NCI-H1417 (cell line): Measurements from ENCODE around the gene METTL26.

Experiments used
- DNase-seq, 3 experiments: peaks; one replicate each; lab custom pipeline; 2025; lab: John Stamatoyannopoulos, UW

METTL26 gene

DNA sequence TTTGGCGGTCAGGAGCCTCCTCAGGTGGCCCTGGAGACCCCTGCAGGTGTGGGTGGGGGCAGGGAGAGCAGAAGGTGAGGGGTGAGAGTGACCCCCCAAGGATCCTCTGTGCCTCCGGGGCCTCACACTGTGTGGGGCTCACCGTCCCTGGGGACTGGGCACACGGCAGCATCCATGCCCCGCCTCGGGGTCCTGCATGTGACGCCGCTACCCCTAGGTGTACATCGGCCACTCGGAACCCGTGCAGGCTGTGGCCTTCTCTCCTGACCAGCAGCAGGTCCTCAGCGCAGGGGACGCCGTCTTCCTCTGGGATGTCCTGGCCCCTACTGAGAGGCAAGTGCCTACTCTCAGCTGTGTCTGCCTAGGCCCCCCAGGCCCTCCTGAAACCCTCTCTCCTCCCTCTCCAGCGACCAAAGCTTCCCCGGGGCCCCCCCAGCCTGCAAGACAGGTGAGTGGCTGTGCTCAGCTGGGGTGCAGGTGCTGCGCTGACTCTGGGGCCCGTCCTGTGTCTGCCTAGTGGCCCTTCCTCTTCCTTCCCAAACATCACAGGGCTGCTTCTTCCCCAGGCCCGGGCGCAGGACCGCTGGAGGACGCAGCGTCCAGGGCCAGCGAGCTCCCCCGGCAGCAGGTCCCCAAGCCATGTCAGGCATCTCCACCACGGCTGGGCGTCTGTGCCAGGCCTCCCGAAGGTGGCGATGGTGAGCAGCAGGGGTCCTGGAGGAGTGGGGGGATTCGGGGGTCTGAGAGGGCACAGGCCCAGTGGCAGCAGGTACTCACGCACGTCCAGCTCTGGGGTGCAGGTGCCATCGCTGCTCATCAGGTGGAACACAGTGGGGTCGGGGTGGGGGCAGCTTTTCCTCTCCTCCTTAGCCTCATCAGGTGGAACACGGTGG is 22.8 kb upstream of the METTL26 start:
- DNase-seq: no peak

- DNase-seq: no peak
These were observed 21.4 kb upstream of the METTL26 start for GRCh38 chr16:657487-657886.

- no peak for DNase-seq
These were observed 17.9 kb upstream of the METTL26 start for GRCh38 chr16:654034-654433.

DNA sequence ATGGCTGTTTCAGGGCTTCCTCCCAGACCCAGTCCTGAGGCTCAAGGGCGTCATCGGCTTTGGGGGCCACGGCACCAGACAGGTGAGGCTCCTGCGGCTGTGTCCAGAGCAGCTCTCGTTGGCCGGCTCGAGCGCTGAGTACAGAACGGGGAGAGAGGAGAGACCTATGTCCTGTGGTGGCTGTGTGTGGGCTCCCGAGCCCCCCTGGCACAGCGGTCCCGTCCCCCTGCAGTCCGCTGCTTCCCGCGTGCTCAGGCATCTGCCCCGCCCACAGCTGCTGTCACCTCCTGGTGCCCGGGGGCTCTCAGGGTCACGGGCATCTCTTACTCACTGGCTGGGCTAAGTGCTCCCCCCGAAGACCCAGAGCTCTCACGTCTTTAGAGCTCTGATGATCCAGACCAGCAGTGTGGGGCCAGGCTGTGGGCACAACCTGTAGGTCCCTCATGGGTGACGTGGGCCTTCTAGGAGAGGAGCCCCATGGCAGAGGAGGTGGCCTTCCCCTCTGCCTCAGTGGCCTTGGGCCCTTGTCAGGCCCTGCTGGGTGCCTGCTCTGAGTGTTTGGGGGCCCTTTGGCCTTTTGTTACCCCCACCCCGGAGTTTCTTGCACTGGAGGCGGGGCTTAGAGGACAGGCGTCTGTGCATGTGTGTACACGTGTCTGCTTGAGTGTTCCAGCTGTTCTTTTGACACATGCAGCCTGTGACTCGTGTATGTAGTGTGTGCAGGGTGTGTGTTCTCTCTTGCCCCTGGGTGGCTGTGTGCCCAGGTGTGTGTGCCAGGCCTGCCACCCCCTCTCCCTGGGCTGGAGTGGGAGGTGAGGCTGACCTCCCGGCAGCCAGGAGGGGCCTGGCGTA is 16.6 kb upstream of the METTL26 start:
- no peak for DNase-seq

GRCh38 chr16:651844-652243 is 15.7 kb upstream of the METTL26 start:
- no peak for DNase-seq

DNA sequence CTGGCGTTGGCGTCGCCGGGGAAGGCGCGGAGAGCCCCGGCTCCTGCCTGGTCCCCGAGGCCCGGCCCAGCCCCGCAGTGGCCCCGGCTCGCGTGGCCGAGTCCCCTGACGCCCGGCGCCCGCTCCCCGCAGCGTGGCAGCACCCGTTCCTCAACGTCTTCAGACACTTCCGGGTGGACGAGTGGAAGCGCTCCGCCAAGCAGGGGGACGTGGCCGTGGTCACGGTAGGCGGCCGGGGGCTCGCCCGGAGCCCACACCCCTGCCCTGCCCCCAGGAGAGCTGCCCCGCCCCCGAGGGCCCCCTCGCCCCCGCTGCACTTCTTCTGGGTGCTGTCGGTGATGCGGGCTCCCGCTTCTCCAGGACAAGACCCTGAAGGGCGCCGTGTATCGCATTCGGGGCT is 13.5 kb upstream of the METTL26 start:
- peak in 1 of 3 experiments; percentile 64 for DNase-seq

- DNase-seq: peak; percentile 90 to 98 (median 93)
These were observed 12.9 kb upstream of the METTL26 start, which contains the start of gene WDR90 for GRCh38 chr16:648781-649589. WDR90 (plus strand) TSS chr16:649365; CDS start chr16:649417, 52 bp downstream.

DNA sequence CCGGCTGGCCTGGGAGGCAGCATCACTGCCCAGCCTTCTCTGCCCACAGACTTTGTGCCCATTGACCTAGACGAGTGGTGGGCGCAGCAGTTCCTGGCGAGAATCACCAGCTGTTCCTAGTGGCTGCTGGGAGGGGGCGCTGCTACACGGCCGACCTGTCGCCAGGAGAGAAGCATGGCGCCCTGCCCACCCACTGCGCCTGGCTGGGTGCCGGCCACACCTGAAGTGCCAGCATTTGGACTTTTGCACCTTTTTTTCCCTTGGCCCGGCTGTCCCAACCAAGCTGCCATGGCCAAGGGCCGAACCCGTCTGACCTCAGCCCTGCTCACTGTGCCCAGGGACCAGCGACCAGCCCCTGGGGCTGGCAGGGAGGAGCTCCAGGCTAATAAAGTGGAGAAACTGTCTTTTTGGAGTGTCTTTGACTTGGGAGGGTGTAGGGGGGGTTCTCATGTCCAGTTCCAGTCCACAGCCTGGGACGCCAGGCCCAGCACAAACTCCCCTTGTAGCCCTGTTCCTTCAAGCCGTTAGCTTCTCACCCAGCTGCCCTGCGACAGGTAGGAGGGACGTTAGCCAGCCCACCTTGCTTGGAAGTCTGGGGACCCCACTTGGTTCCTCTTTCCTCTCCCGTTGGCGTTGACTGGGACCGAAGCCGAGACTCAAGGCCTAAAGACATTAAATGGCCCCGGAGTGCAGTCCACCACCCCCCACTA is 12.1 kb upstream of the METTL26 start:
- peak in 2 of 3 experiments; percentile 38 to 44 for DNase-seq

GRCh38 chr16:647173-647902 is 11.2 kb upstream of the METTL26 start:
- no peak for DNase-seq

DNA sequence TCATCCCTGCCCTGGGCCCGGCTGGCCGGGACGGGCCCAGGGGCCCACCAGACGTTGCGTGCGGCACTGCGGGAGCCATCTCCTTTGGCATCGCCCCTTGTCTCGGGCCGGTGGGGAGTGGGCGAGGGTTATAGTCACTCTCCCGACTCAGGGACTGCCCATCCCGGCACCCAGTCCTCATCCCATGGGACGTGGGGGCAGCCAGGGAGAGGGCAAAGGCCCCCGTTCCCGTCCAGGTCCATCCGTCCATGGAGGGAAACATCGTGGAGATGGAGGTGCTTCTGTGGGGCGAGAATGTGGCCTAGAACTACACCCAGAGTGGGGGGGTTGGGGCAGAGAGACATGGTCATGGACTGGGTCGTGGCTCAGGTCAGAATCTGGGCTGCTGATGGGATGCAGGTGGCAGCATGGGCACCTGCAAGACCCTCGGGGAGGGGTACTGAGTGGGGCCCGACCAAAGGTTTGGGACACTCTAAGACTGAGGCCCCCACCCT is 10.6 kb upstream of the METTL26 start:
- DNase-seq: no peak

DNA sequence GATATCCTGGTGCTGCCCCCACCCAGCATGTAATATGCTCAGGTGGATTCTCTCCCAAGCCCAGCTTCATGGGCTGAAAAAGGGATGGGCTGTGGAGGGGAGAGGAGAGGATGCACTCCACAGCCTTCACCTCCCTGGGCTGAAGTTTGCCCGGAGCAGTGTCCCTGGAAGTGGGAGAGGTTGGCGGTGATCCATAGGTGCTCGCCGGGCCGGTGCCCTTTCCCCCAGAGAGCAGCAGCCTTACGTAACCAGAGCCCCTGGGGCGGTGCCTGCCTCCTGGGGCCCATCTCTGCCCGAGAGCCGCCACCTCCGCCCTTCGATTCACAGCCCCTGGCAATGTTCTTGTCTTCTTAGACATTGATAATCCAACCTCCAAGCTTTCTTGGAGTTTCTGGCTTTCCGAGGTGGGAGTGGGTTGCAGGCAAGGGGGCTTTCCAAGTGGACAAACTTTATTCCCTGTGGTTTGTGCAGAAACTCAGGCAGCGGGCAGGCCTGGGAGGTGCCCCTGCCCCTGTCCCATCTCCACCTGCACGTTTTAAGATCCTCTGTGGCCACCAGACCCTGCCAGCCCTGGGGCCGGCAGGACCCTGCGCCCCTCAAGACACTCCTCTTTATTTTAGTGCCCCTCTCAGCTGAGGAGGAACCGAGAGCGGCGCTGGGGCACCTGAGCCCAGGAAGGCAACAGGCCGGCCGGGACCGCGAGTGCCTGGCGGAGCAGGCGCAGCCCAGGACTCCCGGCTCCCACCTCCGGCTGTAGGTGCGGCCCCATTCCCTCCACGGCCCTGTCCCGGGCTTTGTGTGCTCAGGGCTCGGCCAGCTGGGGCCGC is 10.0 kb upstream of the METTL26 start:
- no peak for DNase-seq

- DNase-seq: no peak
These were observed 8.5 kb upstream of the METTL26 start for GRCh38 chr16:644556-644955.

- DNase-seq: no peak
These were observed 6.9 kb upstream of the METTL26 start for GRCh38 chr16:643050-643368.

DNA sequence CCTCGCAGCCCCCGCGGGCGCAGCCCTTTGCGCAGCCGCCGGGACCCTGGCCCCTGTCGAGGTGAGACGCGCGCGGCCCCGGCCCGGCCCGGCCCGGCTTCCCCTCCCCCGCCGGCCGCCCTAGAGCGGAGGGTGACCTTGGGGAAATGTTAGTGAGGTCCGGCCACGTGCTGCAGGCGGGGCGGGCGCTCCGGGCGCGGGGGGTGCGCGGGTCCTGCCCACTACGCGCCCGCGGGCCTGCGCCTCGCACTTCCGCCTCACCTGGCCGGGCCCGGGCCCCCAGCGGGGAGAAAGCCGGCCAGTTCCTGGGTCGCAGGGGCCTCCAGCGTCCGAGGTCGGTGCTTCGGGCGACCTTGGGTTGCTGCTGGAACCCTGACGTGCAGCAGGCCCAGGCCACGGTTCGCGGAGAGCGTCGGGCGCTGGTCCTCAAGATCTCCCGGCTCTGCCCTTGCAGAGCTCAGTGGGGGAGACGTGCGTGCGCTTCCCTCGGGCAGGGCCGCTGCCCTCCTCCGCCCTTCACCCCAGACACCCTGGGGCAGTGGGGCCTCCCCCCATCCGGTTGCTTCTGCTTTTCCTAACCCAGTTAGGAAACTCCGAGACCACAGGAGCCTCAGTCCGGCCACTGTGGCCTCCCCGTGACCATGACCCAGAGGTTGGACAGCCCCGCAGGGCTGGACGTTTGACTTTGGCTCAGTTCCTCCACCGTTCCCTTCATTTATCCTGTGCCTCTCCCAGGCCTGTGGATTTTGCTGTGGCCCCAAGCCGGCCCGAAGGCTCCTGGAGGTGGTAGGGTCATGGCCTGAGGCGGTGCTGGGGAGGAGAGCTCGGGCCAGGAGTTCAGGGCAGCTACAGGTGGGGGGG is 6.3 kb upstream of the METTL26 start:
- DNase-seq: peak; percentile 63 to 77 (median 67)

- peak; percentile 82 to 94 (median 85) for DNase-seq
These were observed 5.5 kb upstream of the METTL26 start, which contains the start of gene MCRIP2 for GRCh38 chr16:641326-642188. MCRIP2 (plus strand) TSS chr16:641828; CDS start chr16:641992, 164 bp downstream.

GRCh38 chr16:640614-641013 is 4.5 kb upstream of the METTL26 start:
- DNase-seq: no peak

DNA sequence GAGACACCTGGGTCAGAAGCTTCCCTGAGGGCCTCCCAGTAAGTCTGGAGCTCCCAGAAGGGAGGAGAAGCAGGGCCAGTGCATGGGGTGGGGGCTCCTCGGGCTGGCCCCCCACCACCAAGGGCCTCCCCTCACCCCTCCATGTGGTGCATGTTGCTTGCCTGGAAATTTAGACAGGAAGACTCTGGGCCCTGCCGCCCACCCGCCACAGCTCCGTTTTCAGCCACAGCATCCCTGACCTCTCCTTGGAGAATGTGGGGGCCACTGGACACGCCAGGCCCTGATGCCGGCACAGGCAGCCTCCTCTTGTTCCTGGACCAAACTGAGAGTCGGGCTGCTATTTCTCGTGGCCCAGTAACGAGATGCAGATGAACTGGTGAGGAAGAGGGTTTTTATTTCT is 2.7 kb upstream of the METTL26 start:
- no peak for DNase-seq
